SHP77 treated with DMSO at 0.1 percent for 48 hours (cell line): ENCODE data around the gene DSC2.
"Not testable (repeated sequence)": the region's sequence is repeated elsewhere in the genome, so short reads cannot be mapped to it uniquely, and the experiment has no call there.

Experiments
- DNase-seq: peaks from one replicate; lab custom pipeline; 2025; lab: John Stamatoyannopoulos, UW

The DSC2 gene

DNA sequence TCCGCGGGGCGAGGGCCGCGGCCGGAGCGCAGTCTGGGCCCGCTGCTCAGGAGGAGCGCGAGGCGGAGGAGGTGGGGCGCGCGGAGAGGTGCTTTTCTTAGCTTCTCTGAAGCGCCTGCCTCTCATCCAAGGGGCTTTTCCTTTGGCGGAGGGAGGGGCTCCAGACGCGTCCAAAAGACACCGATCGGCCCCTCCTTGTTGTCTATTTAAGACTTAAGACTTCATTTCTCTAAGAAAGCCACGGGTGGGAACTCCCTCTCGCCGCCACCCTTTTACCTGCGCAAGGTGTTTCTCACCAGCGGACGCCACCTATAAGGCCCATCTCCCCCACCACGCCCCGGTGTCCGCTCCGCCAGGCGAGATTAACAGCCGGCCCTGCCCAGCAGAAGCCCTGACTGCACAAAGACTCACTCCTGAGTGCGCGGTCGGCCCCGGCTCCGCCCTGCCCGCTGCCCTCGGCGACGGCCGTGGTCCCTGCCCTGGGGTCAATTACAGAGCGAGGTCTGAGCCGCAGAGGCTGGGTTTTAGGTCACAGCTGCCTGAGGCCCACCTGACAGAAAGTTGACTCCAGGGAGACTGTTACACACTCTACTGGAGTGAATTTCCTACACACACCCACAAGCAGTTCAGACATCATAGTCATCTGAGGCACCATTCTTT is at the start of gene DSC2:
Gene DSC2 (minus strand): TSS at position 397 of the 660 bp plus-strand sequence. CDS start 450 bp downstream, outside the sequence.
- DNase-seq: no peak

DNA sequence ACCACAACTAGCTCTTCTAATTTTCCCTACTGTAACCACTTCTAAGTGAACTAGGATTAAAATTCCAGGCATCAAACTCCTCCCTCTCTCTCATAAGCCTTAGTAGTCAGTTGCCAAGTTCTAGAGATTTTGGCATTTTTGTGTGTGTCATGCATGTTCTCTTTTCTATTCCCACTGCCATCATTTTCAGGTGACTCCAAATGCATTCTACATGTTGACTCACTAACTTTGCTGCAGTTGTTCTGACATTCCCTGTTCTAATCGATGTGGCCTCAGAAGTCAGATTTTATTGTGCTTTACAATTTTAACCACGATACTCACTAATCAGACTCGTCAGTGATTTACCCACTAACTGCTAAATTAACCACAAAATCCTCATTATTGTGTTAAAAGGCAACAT is 47.1 kb upstream of the DSC2 start:
- no peak for DNase-seq

DNA sequence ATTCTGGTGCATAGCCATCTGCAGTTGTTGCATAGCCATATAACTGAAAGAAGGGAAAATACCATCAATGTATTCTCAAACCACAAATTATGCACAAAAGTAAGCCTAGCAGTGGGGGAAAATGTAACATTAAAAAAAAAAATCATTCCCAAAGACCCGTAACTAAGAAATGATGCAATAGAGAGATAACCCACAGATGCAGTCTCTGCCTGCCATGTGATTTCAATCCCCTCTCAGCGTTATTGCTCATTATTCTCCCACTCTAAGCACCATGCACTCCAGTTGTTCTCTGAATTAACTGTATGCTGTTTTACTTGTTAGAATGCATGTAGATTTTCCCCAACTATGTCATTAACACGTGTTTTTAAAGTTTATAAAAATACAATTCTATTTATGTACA is 46.4 kb upstream of the DSC2 start:
- DNase-seq: no peak

DNA sequence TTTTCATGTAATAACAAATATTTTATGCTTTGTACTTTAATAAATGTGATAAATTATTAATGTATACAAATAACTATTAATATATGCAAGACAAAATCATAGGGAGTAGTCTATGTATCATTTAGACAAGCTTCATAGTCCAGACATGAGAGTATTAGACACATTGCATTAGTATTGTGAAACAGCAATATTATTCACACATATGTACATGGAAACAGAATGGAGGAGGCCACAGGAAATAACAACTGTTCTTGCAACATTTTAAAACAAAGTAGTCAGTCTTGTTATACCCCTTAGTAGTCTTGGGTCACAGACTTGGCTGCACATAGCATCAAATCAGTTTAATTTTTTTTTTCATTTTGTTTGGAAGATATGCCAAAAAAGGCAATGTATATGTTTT is 44.6 kb upstream of the DSC2 start:
- no peak for DNase-seq

DNA sequence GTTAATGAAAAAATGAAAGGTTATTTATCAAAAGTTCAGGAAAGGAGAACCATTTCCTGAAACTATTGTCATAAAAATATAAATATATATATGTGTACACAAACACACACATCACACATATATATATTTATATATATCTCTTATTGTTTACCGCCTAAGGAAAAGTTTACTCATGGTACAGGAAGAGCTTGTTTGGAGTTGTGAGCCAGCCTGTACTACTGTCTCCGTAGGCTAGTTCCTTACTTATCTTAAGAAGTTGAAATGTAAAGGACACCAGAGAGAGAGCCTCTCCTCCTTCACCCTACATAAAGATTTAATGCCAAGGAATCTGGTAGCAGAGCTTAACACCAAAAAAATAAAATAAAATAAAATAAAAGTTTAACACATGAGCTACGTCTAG is 40.8 kb upstream of the DSC2 start:
- DNase-seq: no peak

DNA sequence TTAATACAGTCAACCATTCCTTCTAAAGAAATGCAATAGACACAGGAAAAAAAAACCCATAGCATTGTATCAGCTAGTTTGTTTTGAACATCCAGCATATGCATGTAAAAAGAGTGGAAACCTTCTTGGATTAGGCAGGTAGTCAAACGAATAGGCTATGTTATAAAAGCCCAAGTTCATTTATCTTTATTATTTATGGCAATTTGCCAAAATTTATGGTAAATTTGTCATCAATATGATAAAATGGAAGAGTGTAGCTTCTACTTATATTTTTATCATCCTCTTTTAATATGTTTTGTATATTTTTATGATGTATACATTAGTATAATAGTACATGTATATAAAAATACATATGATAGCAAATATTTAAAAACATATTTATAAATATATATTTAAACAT is 36.5 kb upstream of the DSC2 start:
- DNase-seq: no peak

DNA sequence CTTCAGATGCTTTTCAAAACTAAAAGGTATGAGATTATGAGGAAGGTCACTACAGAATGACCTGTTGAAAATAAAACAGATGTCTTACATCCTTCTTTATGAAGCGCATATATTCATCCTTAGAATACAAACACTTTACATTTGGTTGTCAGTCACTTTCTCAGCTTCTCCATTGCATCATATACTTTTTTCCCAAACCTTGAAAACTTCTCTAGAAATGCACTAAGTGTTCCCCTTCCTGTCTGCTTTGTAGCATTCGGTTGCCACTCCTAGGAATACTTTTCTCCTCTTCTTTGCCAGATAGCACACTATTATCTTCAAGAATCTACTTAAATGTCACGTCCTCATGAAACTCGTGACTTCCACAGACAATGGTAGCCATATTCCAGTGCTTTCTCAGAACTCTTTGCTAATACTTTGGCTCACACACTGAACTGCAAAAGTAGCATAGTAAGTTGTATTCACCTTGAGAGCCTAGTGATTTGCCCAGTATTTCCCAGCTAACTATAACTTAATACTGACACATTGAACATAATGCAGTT is 32.8 kb upstream of the DSC2 start:
- no peak for DNase-seq

DNA sequence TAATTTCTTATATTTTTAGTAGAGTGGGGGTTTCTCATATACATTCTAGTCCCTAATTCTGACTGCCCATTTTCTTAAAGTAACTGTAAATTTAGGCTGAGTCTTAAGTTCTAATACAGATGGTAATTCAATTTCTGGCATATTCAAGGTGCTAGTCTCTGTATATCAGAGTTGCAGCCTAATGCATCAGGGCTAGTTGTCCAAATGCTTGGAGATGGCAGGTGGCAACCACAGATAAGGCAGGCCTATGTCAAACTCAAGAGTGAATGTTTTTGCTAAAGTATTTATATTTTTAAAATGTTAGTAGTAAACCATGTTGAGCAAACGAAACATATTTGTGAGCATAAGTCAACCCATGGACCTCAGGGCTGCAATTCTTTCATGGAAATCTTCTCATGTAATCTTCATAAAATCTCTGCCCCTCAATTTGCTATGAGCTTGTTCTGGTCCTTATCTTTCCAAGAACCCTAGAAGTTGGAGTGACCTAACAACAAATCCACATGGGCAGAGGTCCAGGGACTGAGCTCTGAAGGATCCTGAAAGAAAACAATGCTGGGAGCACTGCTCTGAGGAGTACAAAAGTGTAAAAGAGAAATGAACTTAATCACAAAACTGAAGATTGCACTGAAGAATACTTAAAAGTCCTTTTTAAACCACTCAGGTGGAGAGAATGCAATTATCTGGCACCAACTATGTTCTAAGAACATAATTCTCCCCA is 27.3 kb upstream of the DSC2 start:
- DNase-seq: no peak

DNA sequence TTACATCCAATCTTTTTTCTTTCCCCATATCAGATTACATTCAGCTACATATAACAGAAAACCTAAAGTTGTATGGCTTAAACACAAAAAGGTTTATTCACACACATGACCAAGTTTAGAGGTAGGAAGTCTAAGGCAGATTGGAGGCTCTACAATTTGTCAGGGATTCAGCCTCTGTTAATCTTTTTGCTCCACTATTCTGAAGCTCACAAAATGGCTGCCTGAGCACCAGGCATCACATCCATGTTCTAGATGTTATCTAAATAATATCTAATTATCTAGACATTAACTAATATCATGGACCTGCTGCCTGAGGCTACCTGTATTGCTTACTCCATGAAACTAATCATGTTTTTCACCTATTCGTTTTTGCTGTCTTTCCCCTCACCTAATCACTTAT is 23.7 kb upstream of the DSC2 start:
- no peak for DNase-seq

DNA sequence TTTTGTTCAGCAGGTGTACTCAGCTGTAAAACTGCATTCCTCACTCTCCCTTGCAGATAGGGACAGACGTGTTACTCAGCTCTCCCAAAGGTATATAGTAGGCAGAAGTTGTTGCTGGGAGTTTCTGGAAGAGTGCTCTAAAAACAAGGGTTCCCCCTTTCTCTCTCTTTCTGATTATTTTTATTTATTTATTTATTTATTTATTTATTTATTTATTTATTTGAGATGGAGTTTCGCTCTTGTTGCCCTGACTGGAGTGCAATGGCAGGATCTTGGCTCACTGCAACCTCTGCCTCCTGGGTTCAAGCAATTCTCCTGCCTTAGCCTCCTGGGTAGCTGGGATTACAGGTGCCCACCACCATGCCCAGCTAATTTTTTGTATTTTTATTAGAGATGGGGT is 20.9 kb upstream of the DSC2 start:
- DNase-seq: not testable (repeated sequence)

DNA sequence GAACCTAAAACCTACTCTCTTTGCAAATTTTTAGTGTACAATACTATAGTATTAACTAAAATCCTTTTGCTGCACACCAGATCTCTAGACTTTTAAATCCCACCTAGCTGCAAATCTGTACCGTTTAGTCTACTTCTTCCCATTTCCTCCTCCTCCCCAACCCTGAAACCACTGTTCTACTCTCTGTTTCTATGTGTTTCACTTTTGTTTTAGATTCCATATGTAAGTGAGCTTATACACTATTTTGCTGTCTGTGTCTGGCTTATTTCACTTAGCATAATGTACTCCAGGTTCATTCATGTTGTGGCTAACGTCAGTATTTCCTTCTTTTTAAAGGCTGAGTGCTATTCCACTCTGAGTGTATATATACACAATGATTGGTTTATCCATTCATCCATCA is 18.4 kb upstream of the DSC2 start:
- DNase-seq: no peak

DNA sequence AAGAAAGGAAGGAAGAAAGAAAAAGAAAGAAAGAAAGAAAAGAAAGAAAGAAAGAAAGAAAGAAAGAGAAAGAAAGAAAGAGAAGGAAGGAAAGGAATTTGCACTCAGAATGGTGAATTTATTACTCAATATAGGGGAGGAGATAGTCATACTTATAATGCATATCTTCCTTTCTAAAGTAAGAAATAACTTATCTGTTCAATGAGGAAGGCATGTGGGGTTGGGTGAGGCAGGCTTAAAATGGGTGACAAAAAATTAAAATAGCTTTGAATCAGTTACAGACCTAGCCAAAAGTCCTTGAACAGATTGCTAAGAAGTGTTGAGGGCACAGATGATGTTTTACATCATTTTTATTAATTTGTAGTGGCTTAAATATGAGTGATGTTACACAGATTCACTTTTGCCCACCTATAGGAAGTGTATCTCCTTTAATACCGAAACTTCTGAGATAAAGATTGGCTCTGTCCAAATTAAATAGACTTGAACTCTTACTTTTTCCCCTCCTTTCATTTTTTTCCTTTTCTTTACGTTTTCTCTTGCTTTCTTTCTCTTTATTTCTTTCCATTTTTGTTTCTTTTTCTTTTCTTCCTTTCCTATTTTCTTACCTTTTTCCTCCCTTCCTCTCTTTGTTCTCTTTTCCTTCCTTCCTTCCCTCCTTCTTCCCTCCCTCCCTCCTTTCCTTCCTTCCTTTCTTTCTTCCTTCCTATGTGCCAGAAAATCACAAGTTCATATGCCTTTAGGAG is 14.8 kb upstream of the DSC2 start:
- DNase-seq: no peak

DNA sequence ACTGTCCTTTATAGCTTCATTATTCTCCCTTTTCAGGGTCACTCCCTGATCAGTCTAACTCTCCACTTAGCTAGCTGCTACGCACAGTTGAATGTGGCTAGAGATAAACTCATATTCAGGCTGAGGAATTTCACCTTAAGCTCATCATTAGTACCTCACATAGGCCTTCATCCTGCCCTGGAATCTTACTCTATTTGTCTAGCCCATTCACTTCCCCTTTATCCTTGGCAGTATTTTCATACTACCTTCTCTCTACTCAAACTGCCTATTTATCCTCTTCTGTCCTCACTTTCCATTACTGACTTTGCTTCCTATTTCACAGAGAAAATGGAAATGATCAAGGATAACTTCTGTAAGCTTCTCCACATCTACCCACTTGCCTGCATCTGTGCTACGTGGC is 10.6 kb upstream of the DSC2 start:
- DNase-seq: no peak

DNA sequence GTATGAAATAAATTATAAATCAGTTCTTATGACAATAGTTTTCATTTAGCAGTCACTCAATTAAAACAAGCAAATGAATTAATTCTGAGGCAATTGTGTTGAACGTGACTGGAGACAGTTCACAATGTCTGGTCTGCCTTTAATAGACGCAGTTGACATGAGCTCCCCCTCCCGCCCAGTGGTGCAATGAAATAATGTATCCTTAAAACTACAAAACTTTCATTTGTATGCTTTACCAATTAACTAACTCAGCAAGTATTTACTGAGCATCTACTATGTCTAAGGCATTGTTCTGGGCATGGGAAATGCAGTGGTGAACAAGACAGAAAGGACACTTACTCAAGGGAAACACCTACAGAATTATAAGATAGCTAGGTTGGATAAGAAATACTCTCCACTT is 3.5 kb upstream of the DSC2 start:
- no peak for DNase-seq

DNA sequence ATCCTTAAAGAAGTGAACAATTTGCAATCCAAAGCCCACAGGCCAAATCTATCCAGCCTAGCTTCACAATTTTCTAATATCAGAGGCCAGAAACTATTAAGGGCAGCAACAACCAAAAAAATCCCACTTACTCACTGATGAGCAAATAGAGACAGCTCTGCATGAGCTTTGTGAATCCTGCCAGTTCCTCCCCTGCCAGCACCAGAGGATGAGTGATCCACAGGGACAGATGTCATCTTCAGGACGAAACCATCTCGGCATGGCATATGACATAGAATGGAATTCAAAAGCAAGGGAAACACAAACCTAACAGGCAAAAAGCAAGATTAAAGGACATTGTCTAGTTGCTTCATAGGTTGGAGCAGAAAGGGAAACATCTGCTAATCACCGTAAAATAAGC is 2.2 kb upstream of the DSC2 start:
- no peak for DNase-seq

DNA sequence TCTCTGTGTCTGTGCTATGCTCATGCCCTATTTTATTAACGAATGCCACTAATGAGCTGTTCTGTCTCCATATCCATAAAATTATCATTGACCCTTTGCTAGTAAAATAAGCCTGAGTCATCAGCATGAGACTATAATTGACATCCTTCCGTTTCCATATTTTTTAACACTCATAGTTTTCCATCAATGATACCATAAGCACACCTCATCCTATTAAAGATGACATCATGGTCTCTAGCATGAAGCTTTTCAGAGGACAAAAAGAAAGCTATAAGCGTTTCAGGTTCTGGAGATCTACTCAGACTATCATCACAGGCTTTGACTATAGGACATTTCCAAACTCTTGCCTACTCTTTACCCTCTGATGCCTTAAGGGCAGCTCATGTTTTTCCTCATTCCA is 1.2 kb upstream of the DSC2 start:
- DNase-seq: no peak

DNA sequence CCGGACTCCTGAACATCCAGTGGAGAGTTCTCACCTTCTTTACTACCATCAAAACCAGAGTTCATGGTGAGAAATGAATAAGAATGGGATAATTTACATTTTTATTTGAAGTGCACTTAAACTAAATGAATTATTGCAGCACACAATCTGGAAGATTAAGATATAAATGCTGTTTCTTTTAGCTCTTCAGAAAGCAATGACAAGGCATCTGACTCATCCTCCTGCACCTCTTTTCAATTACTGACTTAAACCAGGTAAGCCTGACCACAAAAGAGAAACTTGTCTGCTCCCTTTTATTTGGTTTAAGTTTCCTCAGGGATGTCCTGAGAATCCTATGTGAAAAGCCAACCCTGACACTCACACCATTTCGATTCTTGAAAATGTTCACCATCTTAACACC is 720 bp upstream of the DSC2 start:
- DNase-seq: no peak

DNA sequence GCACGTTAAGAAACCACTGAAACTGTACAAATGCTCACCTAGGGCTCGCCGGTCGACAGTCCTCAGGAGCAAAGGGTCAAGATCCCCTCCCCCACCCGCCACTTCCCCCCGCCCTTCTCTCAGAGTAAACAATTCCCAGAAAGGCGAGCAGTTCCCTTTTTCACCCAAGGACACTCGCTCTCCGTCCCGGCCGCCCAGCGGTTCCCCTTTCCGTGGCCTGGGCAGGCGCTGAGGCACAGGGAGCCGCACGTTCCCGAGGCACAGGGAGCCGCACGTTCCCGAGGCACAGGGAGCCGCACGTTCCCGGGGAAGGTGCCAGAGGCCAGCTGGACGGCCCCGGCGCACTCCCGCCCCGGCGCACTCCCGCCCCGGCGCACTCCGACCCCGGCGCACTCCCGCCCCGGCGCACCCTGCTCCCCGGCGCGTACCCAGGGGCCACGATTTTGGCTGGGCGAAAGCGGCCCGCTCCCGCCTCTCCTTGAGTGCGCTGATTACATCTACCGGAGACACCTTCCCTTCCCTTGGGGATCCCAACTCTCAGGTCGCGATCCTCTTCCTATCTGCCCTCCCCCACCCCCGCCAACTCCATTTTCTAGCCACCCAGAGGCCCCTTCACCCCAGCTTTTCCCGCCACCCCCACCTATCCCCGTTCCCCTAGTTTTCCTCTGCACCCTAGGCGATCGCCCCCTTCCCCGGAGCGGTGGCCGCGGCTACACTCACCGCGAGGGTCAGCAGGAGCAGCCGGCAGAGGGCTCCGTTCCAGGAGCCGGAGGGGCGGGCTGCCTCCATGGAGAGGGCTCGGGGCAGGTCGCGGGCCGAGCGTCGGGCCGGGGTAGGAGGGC is 817 bp downstream of the DSC2 start:
- DNase-seq: no peak

DNA sequence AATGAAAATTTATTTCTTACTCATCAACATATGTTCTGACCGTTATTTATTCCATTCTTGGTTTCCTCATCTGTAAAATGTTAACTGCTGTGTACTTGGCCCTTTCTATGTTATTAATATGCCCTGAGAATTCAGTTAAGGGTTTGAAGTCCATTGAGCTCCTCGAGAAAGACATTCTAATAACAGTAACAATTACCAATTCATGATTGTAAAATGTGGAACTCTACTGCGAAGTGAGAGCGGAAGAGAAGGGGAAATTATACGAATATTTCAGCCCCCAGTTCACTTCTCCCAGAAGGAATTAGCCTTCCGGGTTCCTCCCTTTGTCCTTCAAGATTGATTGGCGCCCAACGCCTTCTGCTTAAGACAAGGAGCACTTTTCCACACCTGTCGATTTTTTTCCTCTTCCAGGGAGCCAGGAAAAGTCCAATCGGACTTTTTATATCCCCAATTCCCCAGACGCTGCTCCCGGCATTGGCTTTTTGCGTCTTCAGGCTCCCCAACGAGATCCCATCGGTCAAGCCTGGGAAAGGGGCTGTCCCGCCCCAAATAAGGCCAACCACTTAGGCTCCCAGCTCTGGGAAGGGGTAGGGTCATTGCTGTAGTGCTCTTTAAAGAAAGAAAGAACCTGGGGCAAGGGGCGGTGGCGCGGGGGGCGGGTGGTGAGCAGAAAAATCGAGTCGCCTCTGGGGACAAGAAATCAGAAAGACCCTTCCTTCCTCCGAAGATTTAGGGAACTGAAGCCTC is 1.6 kb downstream of the DSC2 start:
- no peak for DNase-seq

DNA sequence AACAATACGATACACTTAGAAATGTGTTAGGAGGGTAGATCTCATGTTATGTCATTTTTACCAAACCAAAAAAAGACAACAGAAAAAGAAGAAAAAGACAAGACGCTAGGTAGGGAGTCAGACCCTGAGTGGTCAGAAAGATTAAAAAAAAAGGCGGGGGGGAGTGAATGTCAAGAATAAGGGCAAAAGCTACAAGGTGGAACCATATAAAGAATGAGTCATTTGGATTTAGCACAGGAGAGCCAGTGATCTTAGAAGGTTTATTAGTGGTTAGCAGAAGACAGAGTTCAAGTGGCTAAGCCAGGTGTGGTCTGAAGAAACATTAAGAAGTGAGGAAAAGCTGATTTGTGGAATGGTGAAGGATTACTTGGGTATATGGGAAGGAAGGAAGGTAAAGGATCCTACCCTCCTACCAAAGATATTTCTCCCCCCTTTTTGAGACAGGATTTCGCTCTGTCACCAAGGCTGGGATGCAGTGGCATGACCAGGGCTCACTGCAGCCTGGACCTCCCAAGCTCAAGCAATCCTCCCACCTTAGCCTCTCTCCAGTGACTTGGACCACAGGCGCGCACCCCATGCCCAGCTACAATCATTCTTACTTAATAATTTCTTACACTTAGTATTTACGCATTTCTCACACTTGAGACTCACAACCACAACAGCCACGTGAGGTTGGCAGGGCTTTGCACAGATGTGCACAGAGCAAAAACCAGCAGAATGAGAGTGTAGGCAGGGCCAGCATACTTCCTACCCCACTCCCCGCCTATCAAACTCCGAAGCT is 2.6 kb downstream of the DSC2 start:
- no peak for DNase-seq

DNA sequence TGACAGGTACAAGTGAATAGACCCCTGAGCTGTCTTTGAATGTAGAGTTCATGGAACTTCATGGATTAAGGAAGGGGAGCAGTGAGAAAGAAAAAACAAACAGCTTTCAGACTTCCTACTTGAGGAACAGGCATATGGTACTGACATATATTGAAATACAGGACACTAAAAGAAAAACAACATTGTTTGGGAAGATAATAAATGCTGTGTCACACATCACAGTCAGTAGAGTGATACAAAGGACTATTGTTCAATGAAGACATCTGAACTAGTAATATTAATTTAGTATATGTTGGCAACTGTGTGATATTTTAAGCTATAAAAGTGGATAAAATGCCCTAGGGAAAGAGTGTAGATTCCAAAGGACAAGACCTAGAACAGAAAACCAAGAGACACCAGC is 3.3 kb downstream of the DSC2 start:
- no peak for DNase-seq
